Neuronal stem cell (in vitro differentiated cells): Measurements from ENCODE around the gene CDK15.

ENCODE experiments used
- DNase-seq: peaks from one replicate; pipeline ENCODE4 v3.0.0-alpha.2; 2013; ENCODE audit warnings: low spot score
- H2AFZ ChIP-seq: one replicate; pipeline ENCODE4 v1.6.1; 2013; ENCODE audit warnings: mild to moderate bottlenecking, low read length, inconsistent platforms
- H2AK5ac ChIP-seq: 2 replicates; pipeline ENCODE4 v1.6.1; 2013; ENCODE audit warnings: low read depth, mild to moderate bottlenecking, inconsistent platforms, low read length, moderate library complexity, mixed read lengths
- H2BK120ac ChIP-seq: 2 replicates; pipeline ENCODE4 v1.6.1; 2013; ENCODE audit warnings: low read depth, mild to moderate bottlenecking, inconsistent platforms, low read length, moderate library complexity, mixed read lengths
- H2BK12ac ChIP-seq: one replicate; pipeline ENCODE4 v1.6.1; 2013; ENCODE audit warnings: low read length, inconsistent platforms
- H2BK15ac ChIP-seq: 2 replicates; pipeline ENCODE4 v1.6.1; 2013; ENCODE audit warnings: mild to moderate bottlenecking, low read length, inconsistent platforms, mixed read lengths
- H2BK5ac ChIP-seq: one replicate; pipeline ENCODE4 v1.6.1; 2013; ENCODE audit warnings: inconsistent platforms, mild to moderate bottlenecking, low read length, moderate library complexity
- H3K14ac ChIP-seq: one replicate; pipeline ENCODE4 v1.6.1; 2013; ENCODE audit warnings: low read length, inconsistent platforms
- H3K18ac ChIP-seq: 2 replicates; pipeline ENCODE4 v1.6.1; 2013; ENCODE audit warnings: low read length, inconsistent platforms
- H3K23ac ChIP-seq: 2 replicates; pipeline ENCODE4 v1.6.1; 2013; ENCODE audit warnings: low read depth, mild to moderate bottlenecking, mixed read lengths, low read length, inconsistent platforms; ENCODE audit not compliant: poor library complexity
- H3K27ac ChIP-seq: replicated peaks from 3 replicates; pipeline ENCODE4 v1.5.1; 2013; ENCODE audit warnings: low read length, inconsistent platforms
- H3K27me3 ChIP-seq, 3 experiments: 2 replicates each; pipeline ENCODE4 v1.6.1; 2013; ENCODE audit warnings: low read length in 3 of 3, mild to moderate bottlenecking in 2 of 3, inconsistent platforms in 1 of 3, low read depth in 1 of 3, mixed read lengths in 1 of 3, moderate library complexity in 1 of 3; ENCODE audit not compliant: control insufficient read depth in 3 of 3, insufficient read depth in 3 of 3
- H3K36me3 ChIP-seq, 2 donors: replicated peaks in 1 of 2; 2 replicates each; pipeline ENCODE4 v1.6.1; 2013; ENCODE audit warnings: low read length in 2 of 2; ENCODE audit not compliant: control insufficient read depth in 2 of 2, insufficient read depth in 2 of 2
- H3K4ac ChIP-seq: 2 replicates; pipeline ENCODE4 v1.6.1; 2013; ENCODE audit warnings: inconsistent platforms, mild to moderate bottlenecking, low read length, moderate library complexity
- H3K4me1 ChIP-seq, 2 donors: 1 replicate in 1 of 2; 2 replicates in 1 of 2; pipeline ENCODE4 v1.6.1; 2013; ENCODE audit warnings: low read length in 2 of 2, low read depth in 1 of 2; ENCODE audit not compliant: control insufficient read depth in 2 of 2, insufficient read depth in 1 of 2
- H3K4me2 ChIP-seq: one replicate; pipeline ENCODE4 v1.6.1; 2013; ENCODE audit warnings: mild to moderate bottlenecking, low read length, inconsistent platforms; ENCODE audit not compliant: insufficient read depth, poor library complexity, severe bottlenecking
- H3K4me3 ChIP-seq, 2 donors: 2 replicates each; pipeline ENCODE4 v1.5.1; 2013; ENCODE audit warnings: low read length in 2 of 2, mild to moderate bottlenecking in 2 of 2, inconsistent platforms in 1 of 2, moderate library complexity in 1 of 2
- H3K79me1 ChIP-seq: one replicate; pipeline ENCODE4 v1.6.1; 2013; ENCODE audit warnings: low read depth, mild to moderate bottlenecking, inconsistent platforms, low read length, moderate library complexity
- H3K9ac ChIP-seq: one replicate; pipeline ENCODE4 v1.6.1; 2013; ENCODE audit warnings: mild to moderate bottlenecking, low read depth, low read length, inconsistent platforms; ENCODE audit not compliant: poor library complexity
- H3K9me3 ChIP-seq, 2 donors: replicated peaks in 1 of 2; 2 replicates each; pipeline versions ENCODE3 to v1.6.1; 2013; ENCODE audit warnings: low read length in 2 of 2, mild to moderate bottlenecking in 2 of 2, inconsistent platforms in 1 of 2, low read depth in 1 of 2, mixed read lengths in 1 of 2, moderate library complexity in 1 of 2; ENCODE audit not compliant: control insufficient read depth in 2 of 2, insufficient read depth in 1 of 2
- H4K8ac ChIP-seq: one replicate; pipeline ENCODE4 v1.6.1; 2013; ENCODE audit warnings: low read depth, mild to moderate bottlenecking, inconsistent platforms, low read length, moderate library complexity
- H4K91ac ChIP-seq: one replicate; pipeline ENCODE4 v1.6.1; 2013; ENCODE audit warnings: low read length, low read depth, mild to moderate bottlenecking, inconsistent platforms; ENCODE audit not compliant: poor library complexity
- WGBS, 2 donors: extraction: QIAGEN DNeasy Blood & Tissue Kit; methylation state at CpG; one replicate each; pipeline ENCODE4 v1.1.7; 2013; ENCODE audit warnings: missing lambda C conversion rate in 2 of 2, mixed read lengths in 1 of 2; ENCODE audit not compliant: insufficient read length in 2 of 2, insufficient replicate concordance in 1 of 2; ENCODE audit errors: extremely low coverage in 2 of 2; 5-methylcytosine and 5-hydroxymethylcytosine counted together

The CDK15 gene

DNA sequence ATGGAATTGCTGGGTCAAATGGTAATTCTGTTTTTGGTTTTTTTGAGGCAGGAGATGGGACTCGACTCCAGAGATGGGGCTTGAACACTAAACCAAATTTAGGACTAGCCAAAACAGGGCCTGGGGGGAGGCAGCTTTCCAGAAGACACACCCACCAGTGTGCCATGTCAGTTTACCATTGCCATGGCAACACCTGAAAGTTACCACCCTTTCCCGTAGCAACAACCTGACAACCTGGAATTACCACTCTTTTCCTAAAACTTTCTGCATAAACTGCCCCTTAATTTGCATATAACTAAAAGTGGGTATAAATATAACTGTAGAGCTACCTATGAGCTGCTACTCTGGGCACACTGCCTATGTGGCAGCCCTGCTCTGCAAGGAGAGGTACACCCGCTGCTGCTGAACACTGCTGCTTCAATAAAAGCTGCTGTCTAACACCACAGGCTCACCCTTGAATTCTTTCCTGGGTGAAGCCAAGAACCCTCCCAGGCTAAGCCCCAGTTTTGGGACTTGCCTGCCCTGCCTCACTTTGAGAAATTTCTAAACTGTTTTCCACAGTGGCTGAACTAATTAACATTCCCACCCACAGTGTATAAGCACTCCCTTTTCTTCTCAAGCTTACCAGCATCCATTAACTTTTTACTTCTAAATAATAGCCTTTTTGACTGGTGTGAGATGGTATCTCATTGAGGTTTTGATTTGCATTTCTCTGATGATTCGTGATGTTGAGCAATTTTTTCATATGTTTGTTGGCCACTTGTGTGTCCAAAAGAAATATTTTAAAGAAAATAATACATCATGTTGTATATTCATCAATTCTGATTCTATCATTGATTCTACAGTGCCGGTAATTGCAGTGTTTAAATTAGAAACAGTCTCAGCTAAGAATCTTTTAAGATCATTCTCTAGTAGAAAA lies 10.6 kb downstream of the CDK15 start:
- Histone ChIP-seq H3K23ac (no peak overlapping the region), H3K4ac (no peak overlapping the region), H2AFZ (no peak overlapping the region), H3K9me3 (peaks cover 4 to 11% of the 10 kb centered on the region in 2 donors), H3K4me2 (no peak overlapping the region), H2BK12ac (no peak overlapping the region), H3K9ac (no peak overlapping the region), H2BK5ac (no peak overlapping the region), H3K36me3 (no peaks in the 10 kb centered on the region), H4K91ac (no peak overlapping the region), H3K4me1 (no peaks in the 10 kb centered on the region), H3K79me1 (no peaks in the 10 kb centered on the region), H4K8ac (no peak overlapping the region), H3K27me3 (peaks cover 0 to 23% (median 2%) of the 10 kb centered on the region in 3 experiments), H3K27ac (no peak overlapping the region), H2BK120ac (no peak overlapping the region), H3K14ac (no peak overlapping the region), H2AK5ac (no peak overlapping the region), H3K4me3 (no peak overlapping the region), H3K18ac (no peak overlapping the region), H2BK15ac (no peak overlapping the region)
- no peak for DNase-seq
- WGBS, 2 donors: no CpG with 5 or more reads among the region's 5 CpGs

DNA sequence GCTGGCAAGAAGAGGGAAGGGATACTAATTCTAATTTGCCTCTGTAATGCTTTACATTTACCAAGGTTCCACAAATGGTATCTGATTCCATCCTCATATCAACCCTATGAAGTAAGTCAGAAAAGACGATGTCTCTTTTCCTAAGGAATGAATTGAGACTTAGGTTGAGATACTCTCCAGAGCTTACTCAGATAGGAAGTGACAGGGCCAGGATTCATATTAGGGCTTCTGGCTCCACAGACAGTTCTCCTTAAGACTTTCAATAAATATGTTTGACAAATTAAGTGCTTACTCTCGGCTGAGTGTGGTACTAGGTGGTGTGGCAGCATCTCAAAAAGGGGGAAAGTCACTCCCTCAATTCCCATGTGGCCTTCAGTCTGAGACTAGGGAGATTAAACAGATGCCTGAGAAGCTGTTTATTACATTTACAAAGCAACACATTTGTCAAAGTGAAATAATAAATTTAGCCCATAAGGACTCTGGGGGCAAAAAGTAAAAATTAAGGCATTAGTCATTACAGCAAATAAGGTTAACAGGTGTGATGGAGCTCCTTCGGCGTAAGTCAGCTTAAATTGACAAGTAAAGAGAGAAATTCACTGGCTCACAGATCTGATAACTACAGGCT lies 14.2 kb downstream of the CDK15 start:
- Histone ChIP-seq H2AK5ac (no peak overlapping the region), H2BK5ac (no peak overlapping the region), H3K4me3 (no peak overlapping the region), H3K9me3 (peaks cover 4 to 11% of the 10 kb centered on the region in 2 donors), H2BK12ac (no peak overlapping the region), H3K4me1 (no peaks in the 10 kb centered on the region), H4K8ac (no peak overlapping the region), H2AFZ (no peak overlapping the region), H3K79me1 (no peaks in the 10 kb centered on the region), H3K4ac (no peak overlapping the region), H4K91ac (no peak overlapping the region), H2BK15ac (no peak overlapping the region), H2BK120ac (no peak overlapping the region), H3K14ac (no peak overlapping the region), H3K9ac (no peak overlapping the region), H3K18ac (no peak overlapping the region), H3K4me2 (no peak overlapping the region), H3K23ac (no peak overlapping the region), H3K36me3 (no peaks in the 10 kb centered on the region), H3K27me3 (peaks cover 0 to 11% (median 2%) of the 10 kb centered on the region in 3 experiments), H3K27ac (no peak overlapping the region)
- DNase-seq: no peak
- WGBS, 2 donors: no CpG with 5 or more reads among the region's 4 CpGs

DNA sequence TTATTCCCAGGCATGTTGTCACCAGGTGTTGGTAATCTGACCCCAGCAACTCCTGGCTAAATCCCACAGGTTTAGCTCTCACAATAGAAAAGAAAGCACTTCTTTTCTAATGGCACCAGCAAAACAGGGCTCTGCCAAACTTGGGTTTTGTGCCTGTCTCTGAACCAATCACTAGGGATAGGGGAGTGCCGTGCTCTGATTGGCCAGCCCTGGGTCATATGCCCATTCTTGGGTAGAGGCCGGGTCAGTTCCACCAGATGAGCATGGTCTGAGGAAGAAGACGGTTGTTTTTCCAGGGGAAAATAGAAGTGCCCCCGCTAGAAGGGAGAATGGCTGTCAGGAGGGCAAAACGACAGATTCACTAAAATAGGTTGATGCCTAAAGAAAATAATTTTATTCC lies 14.7 kb downstream of the CDK15 start:
- Histone ChIP-seq H4K8ac (no peak overlapping the region), H3K4ac (no peak overlapping the region), H3K27ac (no peak overlapping the region), H3K14ac (no peak overlapping the region), H2AK5ac (no peak overlapping the region), H3K4me1 (no peaks in the 10 kb centered on the region), H3K9me3 (peaks cover 4 to 11% of the 10 kb centered on the region in 2 donors), H2BK15ac (no peak overlapping the region), H4K91ac (no peak overlapping the region), H2BK12ac (no peak overlapping the region), H2AFZ (no peak overlapping the region), H3K27me3 (peaks cover 0 to 11% (median 2%) of the 10 kb centered on the region in 3 experiments), H3K23ac (no peak overlapping the region), H3K18ac (no peak overlapping the region), H2BK5ac (no peak overlapping the region), H3K36me3 (no peaks in the 10 kb centered on the region), H3K4me3 (no peak overlapping the region), H3K4me2 (no peak overlapping the region), H3K79me1 (no peaks in the 10 kb centered on the region), H2BK120ac (no peak overlapping the region), H3K9ac (no peak overlapping the region)
- no peak for DNase-seq
- no CpG with 5 or more reads among the region's 5 CpGs for WGBS, 2 donors

GRCh38 chr2:201824212-201824611 lies 17.9 kb downstream of the CDK15 start:
- Histone ChIP-seq H2AFZ (no peak overlapping the region), H3K27me3 (peaks cover 0 to 13% (median 2%) of the 10 kb centered on the region in 3 experiments), H3K4me1 (no peaks in the 10 kb centered on the region), H2BK5ac (no peak overlapping the region), H3K23ac (no peak overlapping the region), H2BK120ac (no peak overlapping the region), H3K4me2 (no peak overlapping the region), H3K9ac (no peak overlapping the region), H2AK5ac (no peak overlapping the region), H3K4ac (no peak overlapping the region), H2BK15ac (no peak overlapping the region), H3K27ac (no peak overlapping the region), H3K79me1 (no peaks in the 10 kb centered on the region), H4K91ac (no peak overlapping the region), H3K14ac (no peak overlapping the region), H3K9me3 (peaks cover 0 to 1% of the 10 kb centered on the region in 2 donors), H3K36me3 (no peaks in the 10 kb centered on the region), H3K4me3 (no peak overlapping the region), H4K8ac (no peak overlapping the region), H2BK12ac (no peak overlapping the region), H3K18ac (no peak overlapping the region)
- no CpG with 5 or more reads among the region's 1 CpG for WGBS, 2 donors
- no peak for DNase-seq
